T-helper 2 cell treated with Interferon-gamma antibody and Interleukin-4, amounts not matched to agents 5 μg/mL and 100 μg/mL, for 36 hours (primary cell): Measurements from ENCODE around the gene C10orf90.
"Not testable (repeated sequence)": the region's sequence is repeated elsewhere in the genome, so short reads cannot be mapped to it uniquely, and the experiment has no call there.

Experiments used
- DNase-seq: peaks from one replicate; pipeline ENCODE4 v3.0.0; 2021; ENCODE audit warnings: low spot score
- H3K27ac Mint-ChIP-seq: one replicate; pipeline ENCODE4 v1.8.0; 2021; ENCODE audit warnings: mild to moderate bottlenecking, mixed read lengths
- H3K27me3 Mint-ChIP-seq: one replicate; pipeline ENCODE4 v1.8.0; 2021; ENCODE audit warnings: low read depth, mixed read lengths
- H3K36me3 Mint-ChIP-seq: one replicate; pipeline ENCODE4 v1.8.0; 2021; ENCODE audit warnings: low read depth, mixed read lengths
- H3K4me1 Mint-ChIP-seq: one replicate; pipeline ENCODE4 v1.8.0; 2021; ENCODE audit warnings: low read depth, mixed read lengths
- H3K4me3 Mint-ChIP-seq: one replicate; pipeline ENCODE4 v1.8.0; 2022; ENCODE audit warnings: mild to moderate bottlenecking, moderate library complexity, mixed read lengths
- H3K9me3 Mint-ChIP-seq: one replicate; pipeline ENCODE4 v1.8.0; 2021; ENCODE audit warnings: mixed read lengths

The C10orf90 gene

DNA sequence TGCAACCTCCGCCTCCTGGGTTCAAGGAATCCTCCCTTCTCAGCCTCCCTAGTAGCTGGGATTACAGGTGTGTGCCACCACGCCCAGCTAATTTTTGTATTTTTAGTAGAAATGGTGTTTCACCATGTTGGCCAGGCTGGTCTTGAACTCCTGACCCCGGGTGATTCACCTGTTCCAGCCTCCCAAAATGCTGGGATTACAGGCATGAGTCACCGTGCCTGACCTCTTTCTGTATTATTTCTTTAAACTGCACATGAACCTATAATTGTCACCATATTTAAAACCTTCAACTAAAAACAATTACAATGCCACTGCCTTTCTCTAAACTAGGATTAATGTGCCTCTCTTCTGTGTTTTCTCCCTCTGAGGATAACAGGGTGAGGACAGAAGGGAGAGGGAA, 119.9 kb downstream of the C10orf90 start:
- not testable (repeated sequence) for H3K36me3 Mint-ChIP-seq, DNase-seq

DNA sequence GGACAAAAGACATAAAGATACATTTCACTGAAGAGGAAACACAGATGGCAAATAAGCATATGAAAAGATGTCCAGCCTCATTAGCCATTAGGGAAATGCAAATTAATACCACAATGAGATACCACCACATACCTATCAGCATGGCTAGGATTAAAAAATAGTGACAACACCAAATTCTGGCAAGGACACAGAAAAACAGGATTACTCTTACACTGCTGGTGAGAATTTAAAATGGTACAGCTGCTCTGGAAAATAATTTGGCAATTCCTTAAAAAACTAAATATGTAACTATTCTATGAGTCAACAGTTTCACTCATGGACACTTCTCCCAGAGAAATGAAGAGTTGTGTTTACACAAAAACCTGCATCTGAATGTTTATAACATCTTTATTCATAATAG, 121.1 kb downstream of the C10orf90 start:
- no peaks in the 10 kb centered on the region for H3K36me3 Mint-ChIP-seq
- H3K4me1 Mint-ChIP-seq, result no peaks in the 10 kb centered on the region
- H3K9me3 Mint-ChIP-seq, result peaks cover 13% of the 10 kb centered on the region
- no peak overlapping the region for H3K4me3 Mint-ChIP-seq
- no peaks in the 10 kb centered on the region for H3K27me3 Mint-ChIP-seq
- no peak for DNase-seq
- H3K27ac Mint-ChIP-seq, result no peak overlapping the region

More for the DNA sequence above, 119.9 kb downstream of the C10orf90 start:
- H3K4me1 Mint-ChIP-seq, H3K4me3 Mint-ChIP-seq, H3K27me3 Mint-ChIP-seq, H3K27ac Mint-ChIP-seq: not testable (repeated sequence)
- H3K9me3 Mint-ChIP-seq, result peaks cover 11% of the 10 kb centered on the region

DNA sequence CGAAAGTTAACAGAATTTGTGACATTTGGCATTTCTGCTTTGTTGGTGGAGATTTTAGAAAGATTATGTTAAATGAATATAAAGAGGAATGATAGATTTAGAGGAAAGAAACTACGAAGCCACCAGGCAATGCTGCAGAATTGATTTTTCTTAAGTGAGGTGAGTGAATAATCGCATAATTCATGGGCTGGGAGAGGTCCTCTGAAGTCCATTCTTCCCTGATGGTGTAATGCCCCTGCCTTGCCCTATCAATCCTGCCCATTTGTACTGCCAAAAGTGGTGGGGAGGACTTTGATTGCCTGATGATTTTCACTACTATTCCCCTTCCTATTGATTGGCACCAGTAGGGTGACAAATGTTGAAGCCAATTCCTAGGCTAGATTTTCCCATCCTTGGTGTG, 125.9 kb downstream of the C10orf90 start:
- no peaks in the 10 kb centered on the region for H3K27me3 Mint-ChIP-seq
- no peak for DNase-seq
- H3K4me3 Mint-ChIP-seq, result no peak overlapping the region
- H3K4me1 Mint-ChIP-seq, result no peaks in the 10 kb centered on the region
- peaks cover 5% of the 10 kb centered on the region for H3K9me3 Mint-ChIP-seq
- H3K27ac Mint-ChIP-seq, result no peak overlapping the region
- H3K36me3 Mint-ChIP-seq, result no peaks in the 10 kb centered on the region

DNA sequence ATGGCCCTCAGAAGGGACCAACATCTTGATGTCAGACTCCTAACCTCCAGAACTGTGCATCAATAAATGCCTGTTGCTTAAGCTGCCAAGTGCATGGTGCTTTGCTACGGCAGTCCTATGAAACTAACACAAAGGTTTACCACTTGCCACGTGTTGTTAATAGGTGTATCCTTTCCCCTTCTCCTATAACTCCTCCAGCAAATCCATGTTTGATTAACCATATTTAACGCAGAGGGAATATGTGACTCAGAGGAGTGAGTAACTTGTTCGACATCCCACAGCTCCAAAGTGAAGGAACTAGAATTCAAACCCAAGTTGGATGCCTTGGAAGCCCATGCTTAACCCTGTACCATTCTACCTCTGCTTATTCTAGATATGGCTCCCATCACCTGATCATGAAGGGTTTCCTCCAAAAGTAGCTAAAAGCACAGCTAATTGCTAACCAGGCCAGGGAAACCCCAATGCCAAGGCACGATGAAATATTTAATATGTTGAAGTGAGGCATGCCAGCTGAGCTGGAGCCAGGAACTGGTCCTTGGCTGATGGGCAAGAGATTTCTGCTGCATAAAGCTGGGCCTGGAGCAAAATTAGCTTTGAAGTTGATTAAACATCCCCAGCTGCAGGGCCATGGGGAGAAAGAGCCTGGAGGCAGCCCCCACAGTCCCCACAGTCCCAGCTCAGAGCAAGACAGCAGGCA, 131.9 kb downstream of the C10orf90 start:
- Mint-ChIP-seq H3K9me3 (no peaks in the 10 kb centered on the region), H3K27me3 (no peaks in the 10 kb centered on the region), H3K27ac (no peak overlapping the region), H3K4me1 (no peaks in the 10 kb centered on the region), H3K4me3 (no peak overlapping the region), H3K36me3 (no peaks in the 10 kb centered on the region)
- DNase-seq, result no peak

DNA sequence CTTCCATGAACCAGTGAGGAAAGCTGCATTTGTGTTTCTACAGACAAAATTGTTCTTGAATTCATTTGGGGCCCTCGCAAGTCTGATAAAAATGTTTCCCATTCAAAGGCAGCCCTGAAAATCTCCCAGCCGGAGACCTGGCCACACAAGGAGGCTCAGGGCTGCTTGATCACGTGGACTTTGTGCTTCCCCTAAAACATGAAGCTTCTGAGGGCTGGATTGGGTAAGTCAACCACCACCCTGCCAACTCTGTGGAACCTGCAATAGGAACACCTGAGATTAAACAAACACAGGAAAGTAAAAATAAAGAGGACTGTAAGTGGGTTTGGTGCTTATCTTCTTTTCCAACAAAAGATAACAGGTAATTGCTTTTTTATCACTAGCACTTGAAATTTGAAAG, 133.8 kb downstream of the C10orf90 start:
- no peak overlapping the region for H3K27ac Mint-ChIP-seq
- H3K9me3 Mint-ChIP-seq, result no peaks in the 10 kb centered on the region
- no peaks in the 10 kb centered on the region for H3K27me3 Mint-ChIP-seq
- no peaks in the 10 kb centered on the region for H3K36me3 Mint-ChIP-seq
- DNase-seq, result no peak
- H3K4me1 Mint-ChIP-seq, result no peaks in the 10 kb centered on the region
- H3K4me3 Mint-ChIP-seq, result no peak overlapping the region

DNA sequence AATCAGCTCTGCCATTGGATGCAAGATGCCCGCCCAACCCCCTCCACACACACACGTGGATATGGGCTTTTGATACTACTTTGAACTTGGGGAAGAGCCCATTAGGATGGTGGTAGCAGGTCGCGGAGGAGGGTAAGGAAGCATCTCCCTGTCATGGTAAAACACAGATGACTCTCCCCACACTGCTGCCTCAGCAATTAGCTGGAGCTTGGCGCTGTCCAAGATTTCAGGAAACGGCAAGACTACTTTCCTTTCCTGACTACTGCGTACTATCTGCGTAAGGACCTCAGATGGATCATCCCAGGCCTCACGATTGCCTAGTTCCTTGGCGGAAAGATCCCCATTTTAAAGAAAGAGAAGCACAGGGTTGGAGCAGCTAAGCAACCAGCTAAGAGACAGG, 134.3 kb downstream of the C10orf90 start:
- no peaks in the 10 kb centered on the region for H3K27me3 Mint-ChIP-seq
- DNase-seq, result no peak
- H3K36me3 Mint-ChIP-seq, result no peaks in the 10 kb centered on the region
- no peak overlapping the region for H3K27ac Mint-ChIP-seq
- no peaks in the 10 kb centered on the region for H3K4me1 Mint-ChIP-seq
- H3K4me3 Mint-ChIP-seq, result no peak overlapping the region
- H3K9me3 Mint-ChIP-seq, result no peaks in the 10 kb centered on the region

DNA sequence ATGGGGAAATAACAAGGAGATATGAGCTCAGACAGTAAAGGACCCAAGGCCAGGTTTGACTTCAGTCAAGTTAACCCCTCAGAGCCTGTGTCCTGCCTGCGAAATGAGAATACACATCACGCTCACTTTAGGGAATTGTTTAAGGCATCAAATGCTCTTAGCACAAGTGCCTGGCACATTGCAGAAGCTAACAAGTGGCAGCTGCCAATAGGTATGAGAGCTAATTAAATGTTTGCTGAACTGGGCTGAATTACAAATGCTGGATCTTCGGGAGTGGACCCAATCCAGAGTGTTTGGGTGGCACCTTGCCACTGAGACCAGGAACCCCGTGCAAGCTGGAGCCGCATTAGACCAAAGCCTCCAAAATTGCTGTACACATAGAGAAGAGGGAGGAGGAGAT, 136.8 kb downstream of the C10orf90 start:
- DNase-seq, result no peak
- H3K36me3 Mint-ChIP-seq, result no peaks in the 10 kb centered on the region
- H3K27ac Mint-ChIP-seq, result no peak overlapping the region
- no peaks in the 10 kb centered on the region for H3K4me1 Mint-ChIP-seq
- H3K4me3 Mint-ChIP-seq, result no peak overlapping the region
- no peaks in the 10 kb centered on the region for H3K27me3 Mint-ChIP-seq
- no peaks in the 10 kb centered on the region for H3K9me3 Mint-ChIP-seq

DNA sequence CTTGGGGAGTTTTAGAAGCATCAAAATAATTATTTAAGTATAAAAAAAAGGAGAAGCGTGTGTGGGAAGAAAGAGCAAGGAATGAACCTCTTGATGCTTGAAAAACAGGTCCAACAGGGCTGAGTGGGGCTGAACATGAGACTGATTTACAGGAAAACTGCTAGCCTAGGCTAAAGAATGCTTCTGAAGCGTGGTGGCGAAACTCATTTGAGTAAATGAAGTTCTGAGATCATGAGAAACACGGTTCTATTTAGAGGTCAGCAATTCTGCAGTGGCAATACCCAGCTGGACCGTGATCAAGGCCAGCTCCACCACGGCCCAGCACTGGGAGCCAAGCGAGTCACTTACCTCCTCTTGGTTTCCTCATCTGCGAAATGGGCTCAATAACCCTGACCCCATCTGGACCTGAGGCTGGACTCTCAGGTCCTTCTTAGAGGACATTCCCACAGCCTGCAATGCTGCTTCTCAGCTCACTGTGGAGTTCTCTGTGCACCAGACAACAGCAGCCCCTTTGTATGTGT, 142.1 kb downstream of the C10orf90 start:
- DNase-seq, result no peak
- H3K9me3 Mint-ChIP-seq, result no peaks in the 10 kb centered on the region
- H3K4me3 Mint-ChIP-seq, result no peak overlapping the region
- no peaks in the 10 kb centered on the region for H3K4me1 Mint-ChIP-seq
- H3K36me3 Mint-ChIP-seq, result no peaks in the 10 kb centered on the region
- H3K27ac Mint-ChIP-seq, result no peak overlapping the region
- no peaks in the 10 kb centered on the region for H3K27me3 Mint-ChIP-seq

DNA sequence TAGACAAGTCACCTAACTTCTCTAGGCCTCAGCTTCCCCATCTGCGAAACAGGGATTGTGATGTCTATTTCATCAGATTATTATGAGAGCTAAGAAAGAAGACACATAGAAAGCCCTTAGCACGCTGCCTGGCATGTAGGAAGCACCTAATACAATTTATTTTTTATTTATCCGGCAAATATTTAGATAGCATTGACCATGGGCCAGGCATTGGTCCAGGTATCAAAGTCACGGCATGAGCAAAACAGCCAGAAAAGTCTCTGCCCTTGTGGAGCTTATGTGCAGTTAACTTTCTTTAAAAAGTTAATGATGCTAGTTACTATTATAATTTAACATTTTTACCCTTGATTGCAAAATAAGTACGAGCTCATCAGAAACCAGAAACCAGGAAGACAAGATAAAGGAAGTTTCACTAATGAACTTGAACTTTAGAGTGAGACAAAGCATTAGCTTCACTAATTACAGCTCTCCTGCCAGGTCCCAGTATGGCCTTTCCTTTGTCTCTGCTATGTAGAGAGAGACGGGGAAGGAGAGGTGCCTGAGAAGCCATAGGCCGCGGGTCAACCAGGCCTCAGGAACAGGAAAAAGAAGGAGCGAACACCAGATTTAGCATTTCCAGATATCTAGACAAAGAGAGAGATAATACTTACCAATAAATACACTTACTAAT, 142.7 kb downstream of the C10orf90 start:
- DNase-seq, result no peak
- Mint-ChIP-seq H3K9me3 (no peaks in the 10 kb centered on the region), H3K36me3 (no peaks in the 10 kb centered on the region), H3K27ac (no peak overlapping the region), H3K27me3 (no peaks in the 10 kb centered on the region), H3K4me1 (no peaks in the 10 kb centered on the region), H3K4me3 (no peak overlapping the region)

DNA sequence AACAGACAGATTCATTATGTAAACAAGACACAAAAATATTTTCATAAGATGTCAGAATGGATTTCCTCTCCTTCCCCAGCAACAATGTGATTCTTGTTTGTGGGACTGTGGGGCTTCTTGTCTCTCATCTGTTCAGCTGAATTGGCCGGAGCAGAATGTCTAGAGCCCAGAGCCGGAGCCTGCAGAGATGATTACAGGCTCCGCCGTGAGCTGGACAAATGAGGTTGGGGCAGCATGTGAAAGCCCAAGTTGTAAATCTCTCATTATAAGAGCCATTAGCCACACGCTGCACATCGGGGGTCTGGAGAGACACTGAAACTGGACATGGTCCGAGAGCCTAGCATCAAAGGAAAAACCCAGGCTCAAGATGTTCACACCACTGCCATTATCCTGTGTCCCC, 145.2 kb downstream of the C10orf90 start:
- H3K27ac Mint-ChIP-seq, result no peak overlapping the region
- DNase-seq, result no peak
- H3K36me3 Mint-ChIP-seq, result no peaks in the 10 kb centered on the region
- no peaks in the 10 kb centered on the region for H3K4me1 Mint-ChIP-seq
- no peaks in the 10 kb centered on the region for H3K9me3 Mint-ChIP-seq
- no peaks in the 10 kb centered on the region for H3K27me3 Mint-ChIP-seq
- H3K4me3 Mint-ChIP-seq, result no peak overlapping the region

DNA sequence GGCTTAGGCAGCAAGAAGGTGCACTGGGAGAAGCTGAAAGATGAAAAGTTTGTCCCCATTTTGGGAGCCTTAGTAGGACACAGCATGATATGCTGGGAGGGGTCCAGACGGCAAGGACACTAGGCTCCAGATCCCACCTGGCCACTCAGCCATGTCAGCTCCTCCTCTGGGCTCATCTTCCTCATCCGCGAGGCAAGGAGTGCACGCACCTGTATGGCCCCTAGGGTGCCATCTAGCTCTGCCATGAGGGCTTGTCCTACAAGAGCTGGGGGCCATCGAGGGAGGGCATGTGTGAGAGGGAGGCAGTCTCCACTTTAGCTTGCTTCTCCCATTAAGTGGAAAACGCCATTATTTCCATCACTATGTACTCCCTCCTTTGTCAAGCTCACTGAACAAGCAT, 146.0 kb downstream of the C10orf90 start:
- Mint-ChIP-seq H3K27ac (no peak overlapping the region), H3K4me3 (no peak overlapping the region), H3K4me1 (no peaks in the 10 kb centered on the region), H3K36me3 (no peaks in the 10 kb centered on the region), H3K27me3 (no peaks in the 10 kb centered on the region), H3K9me3 (no peaks in the 10 kb centered on the region)
- no peak for DNase-seq

DNA sequence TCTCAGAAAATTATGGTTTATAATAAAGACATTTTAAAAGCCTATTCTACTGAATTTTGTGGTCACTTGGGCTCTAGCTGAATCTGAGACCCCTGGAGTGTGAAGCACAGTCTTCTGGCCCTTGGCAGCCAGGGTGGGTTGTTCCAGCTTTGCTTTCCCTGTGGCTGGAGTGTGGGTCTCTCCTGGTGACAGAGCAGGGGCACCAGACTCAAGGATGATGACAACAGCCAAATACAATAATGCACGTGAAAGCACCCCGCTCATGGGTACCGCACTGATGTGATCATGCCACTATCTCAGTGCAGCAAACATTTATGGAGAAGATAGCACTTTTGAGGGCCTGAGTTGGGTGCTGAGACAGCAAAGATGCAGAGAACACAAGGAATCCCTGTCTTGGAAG, 147.4 kb downstream of the C10orf90 start:
- Mint-ChIP-seq H3K4me3 (no peak overlapping the region), H3K36me3 (no peaks in the 10 kb centered on the region), H3K27me3 (no peaks in the 10 kb centered on the region), H3K9me3 (no peaks in the 10 kb centered on the region), H3K27ac (no peak overlapping the region), H3K4me1 (no peaks in the 10 kb centered on the region)
- DNase-seq, result no peak

DNA sequence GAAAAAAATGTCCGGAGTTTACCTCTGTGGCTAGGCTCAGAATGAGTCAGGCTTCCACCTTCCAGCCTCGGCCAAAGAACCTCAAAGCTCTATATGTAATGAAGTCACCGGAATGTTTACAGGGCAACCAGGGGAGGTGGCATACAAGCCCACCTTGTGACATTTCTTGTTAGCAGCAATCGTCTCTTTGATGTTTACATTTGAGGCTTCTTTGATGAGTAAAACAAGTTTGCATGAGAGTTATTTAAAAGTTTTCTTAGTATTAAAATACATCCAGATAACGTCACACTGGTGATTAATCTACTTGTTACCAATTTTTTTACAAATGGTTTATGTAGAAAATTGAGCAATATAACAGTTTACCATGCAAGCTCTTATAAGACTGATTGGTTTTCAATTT, 149.1 kb downstream of the C10orf90 start:
- Mint-ChIP-seq H3K27ac (no peak overlapping the region), H3K4me1 (no peaks in the 10 kb centered on the region), H3K27me3 (no peaks in the 10 kb centered on the region), H3K9me3 (no peaks in the 10 kb centered on the region), H3K4me3 (no peak overlapping the region), H3K36me3 (no peaks in the 10 kb centered on the region)
- no peak for DNase-seq

DNA sequence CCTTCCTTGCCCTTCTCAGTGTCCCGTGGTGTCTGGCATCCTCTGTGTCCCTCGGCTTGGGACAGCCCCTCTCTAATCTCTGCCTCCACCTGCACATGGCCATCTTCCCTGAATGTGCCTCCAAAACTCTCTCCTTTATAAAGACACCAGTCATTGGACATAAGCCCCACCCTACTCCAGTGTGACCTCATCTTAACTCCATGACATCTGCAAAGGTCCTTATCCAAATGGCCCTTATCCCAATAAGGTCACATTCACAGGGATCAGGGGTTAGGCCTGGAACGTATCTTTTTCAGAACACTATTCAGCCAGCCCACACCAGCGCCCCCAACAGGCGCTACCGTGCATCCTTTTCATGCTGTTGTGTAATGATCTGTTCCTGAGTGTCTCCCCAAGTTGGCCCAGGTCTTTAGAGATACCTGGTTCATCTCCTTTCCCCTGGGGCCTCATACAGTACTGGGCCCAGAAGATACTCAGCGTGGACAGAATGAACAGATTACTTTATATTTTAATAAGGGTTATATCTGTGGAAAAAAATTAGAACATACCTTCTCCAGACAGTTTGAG, 149.7 kb downstream of the C10orf90 start:
- Mint-ChIP-seq H3K9me3 (no peaks in the 10 kb centered on the region), H3K36me3 (no peaks in the 10 kb centered on the region), H3K27me3 (no peaks in the 10 kb centered on the region), H3K4me1 (no peaks in the 10 kb centered on the region), H3K27ac (no peak overlapping the region), H3K4me3 (no peak overlapping the region)
- no peak for DNase-seq
